Bronchial epithelial cell (primary cell): ENCODE results near the gene GSTO2. TPM values are rescaled to one million over a fixed set of nuclear protein-coding genes. Genes with fewer than 3 reads are reported as not detected.

Source experiments
- DNase-seq: peaks from one replicate; pipeline ENCODE4 v3.0.0-alpha.2; 2010; ENCODE audit warnings: low read depth
- FAIRE-seq: peaks from 2 replicates; lab custom pipeline; 2011; peaks lifted over from hg19 to GRCh38; lab: Jason Lieb, UNC
- H3K27me3 ChIP-seq: 2 replicates; pipeline ENCODE4 v1.5.1; 2011; ENCODE audit warnings: low read length; ENCODE audit not compliant: control insufficient read depth, insufficient read depth
- H3K36me3 ChIP-seq: 2 replicates; pipeline ENCODE4 v1.5.1; 2011; ENCODE audit warnings: low read length; ENCODE audit not compliant: control insufficient read depth, insufficient read depth
- H3K4me3 ChIP-seq: 2 replicates; pipeline ENCODE4 v1.5.1; 2011; ENCODE audit warnings: mild to moderate bottlenecking, low read depth, low read length, control low read depth
- total RNA-seq: library from RNA; depleted of rRNA; stranded (reverse); fragments of >200 nt; gene quantifications from 2 replicates; pipeline ENCODE4 v1.2.1, GENCODE V29; 2014
- TF ChIP-seq, protein P1 (sequence below): IDR thresholded peaks from 2 replicates; pipeline ENCODE4 v1.5.1; 2011; ENCODE audit warnings: mild to moderate bottlenecking, moderate library complexity, low read length, control low read depth, inconsistent platforms; ENCODE audit not compliant: insufficient read depth, severe bottlenecking

Gene GSTO2
- total RNA-seq, 1 donor from 2014 or later, result 24.7 TPM

DNA sequence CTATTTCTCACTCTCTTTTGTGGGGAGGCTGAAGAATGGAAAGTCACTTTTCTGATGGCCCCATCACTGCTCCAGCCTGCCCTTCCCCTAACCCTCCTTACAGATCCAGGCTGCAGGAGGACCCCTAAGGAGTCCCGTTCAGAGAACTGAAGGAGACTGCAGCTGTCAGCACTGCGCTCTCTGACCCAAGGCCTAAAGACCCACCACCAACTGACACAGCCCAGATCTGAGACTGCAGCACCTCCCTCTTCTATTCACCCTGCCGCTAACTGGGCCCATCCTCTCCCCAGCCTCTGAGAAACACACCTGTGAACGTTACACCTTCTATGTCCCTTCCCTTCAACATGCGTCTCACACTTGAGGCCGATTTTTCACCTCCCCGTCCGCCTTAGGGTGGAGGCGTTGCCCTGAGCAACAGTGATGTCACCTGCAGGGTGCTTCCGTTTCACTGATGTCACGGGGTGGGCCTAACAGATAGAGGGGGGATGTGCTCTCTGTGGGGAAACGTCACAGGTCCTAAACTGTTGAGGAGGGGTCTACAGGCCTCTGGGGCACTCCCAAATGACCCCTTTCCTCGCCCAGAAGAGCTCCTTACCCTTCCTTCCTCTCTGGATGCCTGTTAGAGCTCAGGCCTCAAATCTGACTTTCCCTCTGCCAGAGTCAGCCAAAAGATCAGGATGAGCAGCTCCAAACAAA is 64.2 kb downstream of the GSTO2 start:
- no peak overlapping the region for H3K4me3 ChIP-seq
- TF ChIP-seq, protein P1, sequence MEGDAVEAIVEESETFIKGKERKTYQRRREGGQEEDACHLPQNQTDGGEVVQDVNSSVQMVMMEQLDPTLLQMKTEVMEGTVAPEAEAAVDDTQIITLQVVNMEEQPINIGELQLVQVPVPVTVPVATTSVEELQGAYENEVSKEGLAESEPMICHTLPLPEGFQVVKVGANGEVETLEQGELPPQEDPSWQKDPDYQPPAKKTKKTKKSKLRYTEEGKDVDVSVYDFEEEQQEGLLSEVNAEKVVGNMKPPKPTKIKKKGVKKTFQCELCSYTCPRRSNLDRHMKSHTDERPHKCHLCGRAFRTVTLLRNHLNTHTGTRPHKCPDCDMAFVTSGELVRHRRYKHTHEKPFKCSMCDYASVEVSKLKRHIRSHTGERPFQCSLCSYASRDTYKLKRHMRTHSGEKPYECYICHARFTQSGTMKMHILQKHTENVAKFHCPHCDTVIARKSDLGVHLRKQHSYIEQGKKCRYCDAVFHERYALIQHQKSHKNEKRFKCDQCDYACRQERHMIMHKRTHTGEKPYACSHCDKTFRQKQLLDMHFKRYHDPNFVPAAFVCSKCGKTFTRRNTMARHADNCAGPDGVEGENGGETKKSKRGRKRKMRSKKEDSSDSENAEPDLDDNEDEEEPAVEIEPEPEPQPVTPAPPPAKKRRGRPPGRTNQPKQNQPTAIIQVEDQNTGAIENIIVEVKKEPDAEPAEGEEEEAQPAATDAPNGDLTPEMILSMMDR, result no peak
- H3K27me3 ChIP-seq, result no peaks in the 10 kb centered on the region
- peaks cover 13% of the 10 kb centered on the region for H3K36me3 ChIP-seq
- DNase-seq, result no peak
- no peak for FAIRE-seq

DNA sequence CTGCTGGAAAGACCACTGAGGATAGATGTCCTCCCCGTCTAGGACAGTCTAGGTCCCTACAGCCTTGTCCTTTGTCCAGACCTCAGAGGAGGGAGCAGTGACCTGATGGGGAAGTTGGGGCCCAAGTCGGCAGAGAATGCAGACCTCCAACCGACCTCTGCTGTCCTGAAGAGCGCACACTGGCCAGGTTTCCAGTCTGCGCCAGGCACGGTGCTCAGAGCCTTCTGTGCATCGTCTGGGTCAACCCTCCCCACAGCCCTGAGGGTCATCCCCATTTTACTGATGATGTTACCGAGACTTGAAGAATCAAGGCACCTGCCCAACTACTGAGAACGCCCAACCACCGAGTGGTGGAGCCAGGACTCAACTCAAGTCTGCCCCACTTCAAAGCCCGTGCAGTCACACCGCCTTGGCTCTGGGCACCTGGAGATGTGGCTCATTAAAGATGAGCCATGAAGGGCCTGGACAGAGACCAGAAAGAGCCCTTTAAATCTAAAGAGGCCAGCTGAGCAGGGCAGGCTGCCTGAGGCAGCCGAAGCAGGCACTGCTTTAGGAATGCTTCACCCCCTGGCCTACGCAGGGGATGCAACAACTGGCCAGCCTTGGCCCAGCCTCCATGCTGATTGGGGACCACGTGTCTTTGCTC is 64.9 kb downstream of the GSTO2 start:
- FAIRE-seq (no peak), DNase-seq (no peak)
- H3K36me3 ChIP-seq, result peaks cover 11% of the 10 kb centered on the region
- H3K27me3 ChIP-seq, result no peaks in the 10 kb centered on the region
- TF ChIP-seq, protein P1, result no peak
- no peak overlapping the region for H3K4me3 ChIP-seq

DNA sequence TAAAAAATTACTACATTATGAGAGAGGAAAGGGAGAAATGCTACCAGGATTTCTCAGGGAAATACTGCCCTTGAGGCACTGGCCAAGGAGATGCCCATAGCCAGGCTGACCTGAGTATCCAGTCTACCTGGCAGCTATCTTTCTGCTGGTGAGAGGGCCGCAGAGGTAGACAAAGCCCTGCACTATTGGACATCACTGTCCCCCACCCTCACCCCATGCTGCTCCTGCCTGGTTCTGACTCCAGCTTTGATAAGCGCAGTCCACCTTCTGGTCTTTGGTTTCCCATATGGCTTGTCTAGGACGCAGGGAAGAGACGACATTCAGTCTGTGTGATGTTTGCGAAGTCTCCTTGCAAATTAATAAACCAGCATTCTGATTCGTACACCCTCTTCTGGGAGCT is 65.6 kb downstream of the GSTO2 start:
- Histone ChIP-seq H3K4me3 (no peak overlapping the region), H3K36me3 (peaks cover 11% of the 10 kb centered on the region), H3K27me3 (no peaks in the 10 kb centered on the region)
- TF ChIP-seq, protein P1, result no peak
- FAIRE-seq, result no peak
- no peak for DNase-seq

DNA sequence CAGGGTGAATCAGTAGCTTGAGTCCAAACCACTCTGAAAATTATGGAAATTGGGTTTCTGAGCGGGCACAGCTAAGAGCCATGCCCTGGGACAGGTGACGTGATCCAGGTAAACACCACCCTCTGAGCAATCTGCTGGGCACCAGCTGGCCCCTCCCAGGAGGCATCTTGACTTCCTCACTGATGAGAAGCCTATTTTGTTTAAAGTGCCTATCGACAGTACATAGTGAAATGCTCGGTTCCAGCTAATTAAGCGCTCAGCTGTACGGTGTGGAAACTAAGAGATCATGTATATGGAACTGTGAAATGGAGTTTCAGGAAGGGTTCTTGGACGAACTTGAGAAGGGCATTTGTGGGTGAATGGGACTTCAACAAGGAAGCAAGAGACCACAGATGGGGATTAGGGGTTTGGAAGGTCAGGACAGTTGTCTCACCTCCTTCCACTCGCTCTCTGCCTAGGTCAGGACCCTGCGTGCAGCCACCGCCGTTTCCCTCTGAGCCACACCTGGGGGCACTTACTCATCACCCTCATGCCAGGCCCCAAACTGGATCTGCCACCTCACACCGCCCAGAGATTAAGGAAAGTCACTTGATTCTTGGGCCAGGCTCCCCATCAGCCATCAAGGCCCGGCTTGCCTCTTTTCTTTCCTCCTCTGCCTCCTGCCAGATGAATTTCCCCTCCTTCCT is 66.1 kb downstream of the GSTO2 start:
- no peak overlapping the region for H3K4me3 ChIP-seq
- peaks cover 11% of the 10 kb centered on the region for H3K36me3 ChIP-seq
- DNase-seq (peak; percentile 33), FAIRE-seq (no peak)
- no peaks in the 10 kb centered on the region for H3K27me3 ChIP-seq
- TF ChIP-seq, protein P1, result no peak

DNA sequence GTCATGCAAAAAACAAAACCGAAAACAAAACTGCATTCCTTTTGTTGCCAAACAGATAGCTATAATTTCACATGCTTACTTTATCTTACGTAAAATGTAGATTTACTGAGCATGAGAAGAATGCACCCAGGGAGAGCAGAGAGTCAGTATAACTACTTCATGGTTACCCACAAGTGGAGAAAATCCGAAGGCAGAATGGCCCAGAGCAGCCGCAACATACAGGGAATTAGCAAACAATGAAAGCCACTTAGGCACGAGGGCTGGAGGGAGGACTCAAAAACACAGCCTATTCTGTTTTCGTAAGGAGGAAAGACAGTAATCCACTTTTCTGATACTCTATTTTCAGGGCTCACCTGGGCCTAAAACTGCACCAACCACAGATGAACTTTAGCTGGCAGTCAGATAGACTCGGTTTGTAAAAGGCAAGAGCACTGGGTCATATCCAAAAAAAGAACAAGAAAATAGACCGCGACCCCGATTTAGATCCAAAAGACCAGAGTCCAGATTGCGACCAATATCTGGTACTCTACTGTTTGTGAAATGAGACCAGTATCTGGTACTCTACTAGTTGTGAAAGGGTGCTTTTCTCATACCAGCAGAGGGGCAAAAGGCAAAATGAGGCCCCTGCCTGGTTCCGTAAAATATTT is 68.0 kb downstream of the GSTO2 start:
- H3K36me3 ChIP-seq, result peaks cover 11% of the 10 kb centered on the region
- no peaks in the 10 kb centered on the region for H3K27me3 ChIP-seq
- DNase-seq (no peak), FAIRE-seq (no peak)
- H3K4me3 ChIP-seq, result peak overlapping the region; percentile 93
- TF ChIP-seq, protein P1, result no peak
